ENCODE measurements around the gene CUL9. TPM values are rescaled to one million over a fixed set of nuclear protein-coding genes. Genes with fewer than 3 reads are reported as not detected.

The CUL9 gene
- polyA plus RNA-seq, 4 donors: 24.7 to 48.7 (median 34.5) TPM

DNA sequence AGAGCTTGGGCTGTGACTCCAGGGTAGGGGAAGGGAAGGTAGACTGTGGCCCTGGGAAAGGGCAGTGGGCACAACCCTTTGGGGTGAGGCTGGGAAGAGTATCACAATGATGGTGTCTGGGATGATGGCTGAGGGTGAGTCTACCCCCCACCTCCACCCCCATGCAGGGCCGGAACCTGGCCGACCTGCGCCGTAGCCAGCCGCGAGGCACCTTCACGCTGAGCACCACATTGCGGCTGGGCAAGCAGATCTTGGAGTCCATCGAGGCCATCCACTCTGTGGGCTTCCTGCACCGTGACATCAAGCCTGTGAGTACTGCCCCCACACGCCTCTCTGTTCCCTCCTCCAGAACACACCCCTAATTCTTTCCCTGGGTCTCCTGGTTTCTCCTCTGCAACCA, 71.4 kb downstream of the CUL9 start:
- DNase-seq (ENCODE audit: low read depth in 4 of 4, low spot score in 3 of 4): no peak

DNA sequence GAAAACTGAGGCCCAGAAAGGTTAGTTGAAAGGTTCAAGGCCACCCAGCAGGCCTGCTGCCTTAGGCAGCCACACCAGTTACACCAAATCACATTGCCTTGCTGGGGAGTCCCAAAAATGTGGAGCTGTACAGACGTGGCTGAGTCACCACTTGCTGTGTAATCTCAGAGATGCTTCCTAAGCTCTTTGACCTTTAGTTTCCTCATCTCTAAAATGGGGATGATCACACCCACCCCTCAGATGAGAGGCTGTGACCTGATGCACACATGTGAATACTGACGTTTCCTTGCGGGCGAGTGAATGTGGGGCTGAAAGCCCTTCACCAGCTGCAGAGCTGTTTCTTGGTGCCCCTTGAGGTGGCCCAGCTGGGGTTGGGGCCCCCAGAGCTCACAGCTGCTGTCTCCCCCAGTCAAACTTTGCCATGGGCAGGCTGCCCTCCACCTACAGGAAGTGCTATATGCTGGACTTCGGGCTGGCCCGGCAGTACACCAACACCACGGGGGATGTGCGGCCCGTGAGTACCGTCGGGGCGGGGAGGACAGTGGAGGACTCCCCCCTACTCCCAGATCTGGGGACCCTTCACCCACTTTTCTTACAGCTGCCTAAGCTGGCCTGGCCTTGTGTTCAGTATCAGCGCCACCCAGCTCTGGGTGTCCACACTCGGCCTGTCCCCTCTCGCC, 72.3 kb downstream of the CUL9 start:
- no peak for DNase-seq (ENCODE audit: low read depth in 4 of 4, low spot score in 3 of 4)

DNA sequence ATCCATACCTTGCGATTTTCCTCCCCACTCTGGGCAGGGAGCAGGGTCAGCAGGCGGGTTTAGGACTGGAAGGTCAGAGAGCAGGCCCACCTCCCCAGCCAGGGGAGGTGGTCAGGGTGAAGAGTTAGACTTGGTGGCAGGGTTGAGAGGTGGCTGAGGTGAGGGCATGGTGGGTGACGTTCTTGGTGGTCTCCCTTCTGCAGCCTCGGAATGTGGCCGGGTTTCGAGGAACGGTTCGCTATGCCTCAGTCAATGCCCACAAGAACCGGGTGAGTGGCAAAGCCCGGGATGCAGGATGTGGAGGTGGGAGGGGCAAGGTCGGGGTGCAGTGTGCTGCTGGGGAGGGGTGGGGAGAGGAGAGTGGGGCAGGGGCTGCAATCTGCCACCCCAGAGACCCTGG, 72.8 kb downstream of the CUL9 start:
- DNase-seq (ENCODE audit: low read depth in 4 of 4, low spot score in 3 of 4): no peak

DNA sequence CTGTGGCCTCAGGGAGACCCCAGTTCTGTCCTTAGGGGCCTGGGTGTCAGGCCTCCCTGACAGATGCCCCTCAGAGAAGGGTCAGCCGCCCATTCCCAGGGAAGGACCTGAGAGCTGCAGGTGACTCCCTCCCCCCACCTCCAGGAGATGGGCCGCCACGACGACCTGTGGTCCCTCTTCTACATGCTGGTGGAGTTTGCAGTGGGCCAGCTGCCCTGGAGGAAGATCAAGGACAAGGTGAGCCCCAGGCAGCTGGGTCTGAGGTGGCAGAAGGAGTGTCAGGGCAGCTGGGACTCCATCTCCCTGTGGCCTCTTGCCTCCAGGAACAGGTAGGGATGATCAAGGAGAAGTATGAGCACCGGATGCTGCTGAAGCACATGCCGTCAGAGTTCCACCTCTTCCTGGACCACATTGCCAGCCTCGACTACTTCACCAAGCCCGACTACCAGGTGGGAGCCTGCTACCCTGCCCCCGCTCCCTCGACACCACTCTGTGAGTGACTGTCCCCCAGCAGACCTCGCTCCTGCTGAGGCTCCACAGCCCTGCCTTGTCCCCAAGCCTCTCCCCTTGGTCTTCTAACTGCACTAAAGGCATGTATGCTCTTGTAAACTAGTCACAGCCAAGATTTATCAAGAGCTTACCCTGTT, 73.5 kb downstream of the CUL9 start:
- DNase-seq (ENCODE audit: low read depth in 4 of 4, low spot score in 3 of 4): no peak

DNA sequence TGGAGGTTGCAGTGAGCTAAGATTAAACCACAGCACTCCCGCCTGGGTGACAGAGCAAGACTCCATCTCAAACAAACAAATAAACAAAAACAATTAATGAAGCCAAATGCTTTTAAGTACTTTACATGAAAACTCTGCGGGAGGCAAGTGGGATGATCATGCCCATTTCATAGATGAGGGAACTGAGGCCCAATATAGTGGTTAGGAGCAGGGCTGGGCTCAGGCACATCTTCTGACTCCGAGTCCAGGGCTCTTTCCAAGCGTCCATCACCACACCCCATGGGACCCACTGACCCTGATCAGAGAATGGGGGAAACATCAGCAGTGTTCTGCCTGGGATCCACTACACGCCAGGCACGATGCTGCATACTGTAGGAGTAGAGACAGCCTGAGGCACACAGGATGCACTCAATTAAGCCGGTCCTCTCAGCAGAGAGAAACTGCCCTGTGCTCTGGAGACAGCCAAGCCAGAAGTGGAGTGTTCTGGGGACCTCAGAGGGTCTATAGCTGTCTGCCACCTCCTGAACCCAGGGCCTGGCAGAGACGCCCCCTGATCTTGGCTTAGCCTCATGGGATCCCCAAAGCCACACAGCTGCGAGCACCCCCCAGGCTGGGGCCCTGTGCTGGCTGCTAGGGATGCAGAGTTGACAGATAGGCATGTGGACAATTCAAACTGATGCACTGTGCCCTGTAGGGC, 74.8 kb downstream of the CUL9 start:
- DNase-seq (ENCODE audit: low read depth in 4 of 4, low spot score in 3 of 4): no peak

DNA sequence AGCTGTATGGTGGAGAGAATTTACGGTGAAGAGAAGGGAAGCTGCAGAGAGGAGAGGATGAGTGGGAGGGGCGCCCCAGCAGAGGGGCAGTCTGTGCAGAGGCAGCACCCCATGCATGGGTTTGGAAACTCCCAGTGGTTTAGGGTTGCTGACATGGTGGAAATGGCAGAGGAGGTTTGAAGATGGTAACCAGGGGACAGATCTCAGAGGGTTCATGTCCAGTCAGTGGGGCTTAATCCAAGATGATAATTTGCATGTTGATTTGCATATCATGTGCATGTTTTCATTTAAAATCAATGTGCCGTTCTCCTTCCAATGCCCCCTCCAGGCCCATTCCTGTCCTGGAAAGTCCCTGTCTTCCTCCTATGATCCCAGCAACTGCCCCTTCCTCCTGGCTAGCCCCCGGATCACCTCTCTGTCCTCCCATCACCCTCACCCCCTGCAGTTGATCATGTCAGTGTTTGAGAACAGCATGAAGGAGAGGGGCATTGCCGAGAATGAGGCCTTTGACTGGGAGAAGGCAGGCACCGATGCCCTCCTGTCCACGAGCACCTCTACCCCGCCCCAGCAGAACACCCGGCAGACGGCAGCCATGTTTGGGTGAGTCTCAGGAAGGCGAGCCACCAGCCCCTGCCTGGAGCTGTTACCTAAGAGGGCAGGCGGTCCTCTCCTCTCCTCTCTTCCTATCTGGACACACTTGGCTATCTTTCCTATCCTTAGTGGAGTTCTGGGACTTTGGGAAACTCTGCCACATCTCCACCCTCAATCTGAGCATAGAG, 75.6 kb downstream of the CUL9 start:
- DNase-seq (ENCODE audit: low read depth in 4 of 4, low spot score in 3 of 4): no peak

DNA sequence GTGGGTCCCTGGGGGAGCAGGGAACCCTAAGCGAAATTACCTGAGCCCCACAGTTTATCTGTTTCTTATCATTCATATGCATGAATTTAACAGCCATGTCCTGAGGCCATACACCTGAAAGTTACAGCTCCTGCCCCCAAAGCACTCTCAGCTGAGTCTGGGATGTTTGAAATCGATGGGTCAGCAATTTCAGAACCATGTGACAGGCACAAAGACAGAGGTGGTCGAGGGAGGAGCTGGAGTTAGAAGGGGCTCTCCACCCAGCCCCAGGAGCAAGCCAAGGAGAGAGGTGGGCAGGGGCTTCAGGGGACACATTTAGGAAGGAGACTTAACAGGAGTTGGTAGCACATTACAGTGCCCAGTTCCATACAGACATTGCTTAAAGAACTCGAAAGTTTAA, 76.2 kb downstream of the CUL9 start:
- DNase-seq (ENCODE audit: low read depth in 4 of 4, low spot score in 3 of 4): no peak

DNA sequence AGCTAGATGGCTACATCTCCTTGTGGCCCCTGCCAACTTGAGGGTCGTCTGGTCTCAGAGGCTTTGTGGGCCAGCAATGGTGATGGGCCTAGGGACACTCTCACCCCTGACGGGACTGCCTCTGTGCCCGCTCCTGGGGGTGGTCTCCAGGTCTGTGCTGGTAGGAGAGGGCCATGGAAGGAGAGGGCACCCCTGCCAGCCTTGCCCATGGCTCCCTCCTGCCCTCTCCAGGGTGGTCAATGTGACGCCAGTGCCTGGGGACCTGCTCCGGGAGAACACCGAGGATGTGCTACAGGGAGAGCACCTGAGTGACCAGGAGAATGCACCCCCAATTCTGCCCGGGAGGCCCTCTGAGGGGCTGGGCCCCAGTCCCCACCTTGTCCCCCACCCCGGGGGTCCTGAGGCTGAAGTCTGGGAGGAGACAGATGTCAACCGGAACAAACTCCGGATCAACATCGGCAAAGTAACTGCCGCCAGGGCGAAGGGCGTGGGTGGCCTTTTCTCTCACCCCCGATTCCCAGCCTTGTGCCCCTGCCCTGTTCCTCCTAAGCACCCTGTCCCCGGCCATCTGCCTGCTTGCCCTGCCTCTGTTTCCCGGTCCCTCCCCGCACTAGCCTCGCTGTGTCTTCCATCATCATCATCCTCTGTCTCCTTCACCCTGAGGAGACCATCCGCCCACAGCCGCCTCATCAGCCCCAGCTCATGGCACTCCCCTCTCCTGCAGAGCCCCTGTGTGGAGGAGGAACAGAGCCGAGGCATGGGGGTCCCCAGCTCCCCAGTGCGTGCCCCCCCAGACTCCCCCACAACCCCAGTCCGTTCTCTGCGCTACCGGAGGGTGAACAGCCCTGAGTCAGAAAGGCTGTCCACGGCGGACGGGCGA, 77.1 kb downstream of the CUL9 start:
- no peak for DNase-seq (ENCODE audit: low read depth in 4 of 4, low spot score in 3 of 4)

DNA sequence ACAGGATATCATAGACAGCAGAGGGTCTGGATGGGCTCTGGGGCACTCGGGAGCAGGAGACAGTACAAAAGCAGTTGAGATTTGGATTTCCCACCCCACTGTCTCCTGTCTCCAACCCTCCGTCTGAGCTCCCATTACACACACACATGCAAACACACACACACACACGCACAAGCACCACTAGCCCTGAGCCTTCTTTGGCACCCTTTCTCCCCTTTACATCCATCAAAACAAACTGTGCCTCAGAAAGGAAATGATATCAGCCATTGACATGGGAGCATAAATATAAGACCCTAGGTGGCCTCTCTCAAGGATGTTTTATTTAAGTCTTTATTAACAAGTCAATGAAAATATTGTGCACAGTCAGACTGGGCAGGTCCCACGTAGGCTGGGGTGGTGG, 78.8 kb downstream of the CUL9 start:
- no peak for DNase-seq (ENCODE audit: low read depth in 4 of 4, low spot score in 3 of 4)

DNA sequence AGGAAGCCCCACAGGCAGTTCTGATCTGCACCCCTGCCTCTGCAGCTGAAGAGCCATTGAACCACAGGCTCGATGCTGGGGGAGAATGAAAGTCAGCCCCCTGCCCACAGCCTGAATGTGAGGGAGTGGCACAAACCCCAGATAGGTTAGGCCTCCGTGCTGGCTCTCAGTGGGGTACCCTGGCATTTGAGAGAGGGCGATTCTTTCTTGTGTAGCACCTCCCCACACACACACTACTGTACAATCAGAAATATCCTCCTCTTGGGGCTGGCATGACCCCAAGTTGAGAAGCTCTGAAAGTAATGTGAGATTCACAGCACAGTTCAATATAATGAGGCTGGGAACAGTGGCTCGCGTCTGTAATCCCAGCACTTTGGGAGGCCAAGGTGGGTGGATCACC, 79.2 kb downstream of the CUL9 start:
- no peak for DNase-seq (ENCODE audit: low read depth in 4 of 4, low spot score in 3 of 4)

DNA sequence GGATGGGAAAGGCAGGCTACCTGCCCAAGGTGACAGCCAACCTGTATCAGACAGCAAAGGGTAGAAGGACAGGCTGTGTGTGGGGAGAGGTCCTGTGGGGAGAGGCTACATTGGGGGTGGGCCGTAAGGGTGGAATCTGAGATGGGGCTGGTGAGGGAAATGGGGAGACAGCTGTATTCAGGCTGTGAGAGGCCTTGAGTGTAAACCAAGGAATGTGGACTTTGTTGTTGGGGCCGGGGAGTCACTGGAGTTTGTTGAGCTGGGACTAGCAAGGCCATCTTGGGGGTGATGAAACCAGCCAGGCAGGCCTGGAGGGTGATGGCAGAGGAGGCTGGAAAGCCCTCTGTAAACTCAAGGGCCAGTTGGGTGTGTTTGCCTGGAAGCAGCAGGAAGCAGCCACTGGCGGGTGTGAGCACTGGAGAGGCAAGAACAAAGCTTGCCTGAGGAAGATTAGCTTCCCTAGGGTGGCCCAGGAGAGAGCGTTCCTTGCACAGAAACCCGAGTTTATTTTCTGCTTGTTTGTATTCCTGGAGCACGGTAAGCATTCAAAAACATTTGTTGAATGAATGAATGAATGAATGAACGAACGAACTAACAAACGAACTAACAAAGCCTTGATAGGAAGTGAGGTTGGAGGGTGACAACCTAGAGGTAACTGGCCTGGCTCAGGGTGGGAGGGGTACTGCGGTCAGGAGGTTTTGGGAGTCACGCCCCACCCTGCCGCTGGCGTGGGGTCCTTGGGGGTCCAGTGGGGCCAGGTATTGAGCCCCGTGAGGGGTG, 80.2 kb downstream of the CUL9 start:
- no peak for DNase-seq (ENCODE audit: low read depth in 4 of 4, low spot score in 3 of 4)

DNA sequence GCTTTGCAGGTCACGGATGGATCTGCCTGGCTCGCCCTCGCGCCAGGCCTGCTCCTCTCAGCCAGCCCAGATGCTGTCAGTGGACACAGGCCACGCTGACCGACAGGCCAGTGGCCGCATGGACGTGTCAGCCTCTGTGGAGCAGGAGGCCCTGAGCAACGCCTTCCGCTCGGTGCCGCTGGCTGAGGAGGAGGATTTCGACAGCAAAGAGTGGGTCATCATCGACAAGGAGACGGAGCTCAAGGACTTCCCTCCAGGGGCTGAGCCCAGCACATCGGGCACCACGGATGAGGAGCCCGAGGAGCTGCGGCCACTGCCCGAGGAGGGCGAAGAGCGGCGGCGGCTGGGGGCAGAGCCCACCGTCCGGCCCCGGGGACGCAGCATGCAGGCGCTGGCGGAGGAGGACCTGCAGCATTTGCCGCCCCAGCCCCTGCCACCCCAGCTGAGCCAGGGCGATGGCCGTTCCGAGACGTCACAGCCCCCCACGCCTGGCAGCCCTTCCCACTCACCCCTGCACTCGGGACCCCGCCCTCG, 80.9 kb downstream of the CUL9 start:
- DNase-seq (ENCODE audit: low read depth in 4 of 4, low spot score in 3 of 4): no peak

DNA sequence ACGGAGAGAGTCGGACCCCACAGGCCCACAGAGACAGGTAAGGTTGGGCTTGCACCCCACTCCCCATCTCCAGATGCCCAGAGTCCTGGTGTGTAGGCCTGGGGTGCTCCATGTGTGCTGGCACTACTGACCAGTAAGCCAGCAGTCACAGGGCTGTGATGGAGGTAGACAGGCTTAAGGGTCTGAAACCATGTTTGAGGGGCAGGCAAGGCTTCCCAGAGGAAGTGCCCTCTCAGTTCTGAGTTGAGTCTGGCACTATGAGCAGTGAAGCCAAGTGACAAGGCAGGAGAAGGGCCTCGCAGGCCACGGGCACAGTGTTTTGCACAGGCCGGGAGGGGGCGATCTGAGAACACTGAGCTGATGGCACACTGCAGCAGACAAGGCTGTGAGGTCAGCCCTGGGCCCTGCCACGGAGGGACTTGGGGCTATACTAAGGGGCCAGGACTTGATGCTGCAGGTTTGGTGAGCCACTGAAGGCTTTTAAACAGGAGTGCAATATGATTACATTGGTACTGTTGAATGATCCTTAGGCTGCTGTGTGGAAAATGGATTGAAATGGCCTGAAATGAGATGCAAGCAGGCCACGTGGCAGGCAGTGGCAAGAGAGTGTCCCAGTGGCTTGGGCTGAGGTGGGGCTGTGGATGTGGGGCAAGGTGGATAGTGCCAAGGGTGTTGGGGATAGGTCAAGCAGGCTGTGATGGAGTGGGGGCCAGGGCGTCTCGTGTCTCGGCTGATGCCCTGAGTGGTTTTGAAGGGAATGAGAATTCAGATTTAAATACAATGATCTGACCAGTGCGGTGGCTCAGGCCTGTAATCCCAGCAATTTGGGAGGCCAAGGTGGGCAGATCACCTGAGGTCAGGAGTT, 81.5 kb downstream of the CUL9 start:
- no peak for DNase-seq (ENCODE audit: low read depth in 4 of 4, low spot score in 3 of 4)

DNA sequence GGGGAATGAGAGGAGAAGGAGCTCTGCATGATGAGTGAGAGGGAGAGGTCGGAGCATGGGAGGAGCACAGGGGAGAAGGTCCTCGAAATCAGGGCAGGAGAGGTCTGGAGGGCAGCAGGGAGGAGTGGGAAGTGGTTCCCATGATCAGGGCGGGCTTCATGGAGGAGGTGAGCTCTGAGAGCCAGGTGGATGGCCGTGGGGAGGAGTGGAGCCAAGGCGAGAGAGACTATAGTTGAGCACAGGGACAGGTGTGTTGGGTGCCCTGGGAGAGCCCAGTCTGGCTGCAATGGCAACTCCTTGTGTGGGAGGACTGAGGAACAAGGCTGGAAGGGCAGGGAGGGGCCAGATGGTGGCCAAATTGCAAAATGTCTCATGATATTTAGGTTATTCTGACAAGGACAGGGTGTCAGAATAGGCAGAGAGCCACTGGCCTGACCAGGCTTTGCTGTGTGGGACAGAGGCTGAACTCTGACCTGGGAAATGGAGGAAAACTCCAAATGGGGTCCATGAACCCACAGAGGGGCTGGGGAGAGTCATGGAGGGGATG, 82.7 kb downstream of the CUL9 start:
- no peak for DNase-seq (ENCODE audit: low read depth in 4 of 4, low spot score in 3 of 4)

DNA sequence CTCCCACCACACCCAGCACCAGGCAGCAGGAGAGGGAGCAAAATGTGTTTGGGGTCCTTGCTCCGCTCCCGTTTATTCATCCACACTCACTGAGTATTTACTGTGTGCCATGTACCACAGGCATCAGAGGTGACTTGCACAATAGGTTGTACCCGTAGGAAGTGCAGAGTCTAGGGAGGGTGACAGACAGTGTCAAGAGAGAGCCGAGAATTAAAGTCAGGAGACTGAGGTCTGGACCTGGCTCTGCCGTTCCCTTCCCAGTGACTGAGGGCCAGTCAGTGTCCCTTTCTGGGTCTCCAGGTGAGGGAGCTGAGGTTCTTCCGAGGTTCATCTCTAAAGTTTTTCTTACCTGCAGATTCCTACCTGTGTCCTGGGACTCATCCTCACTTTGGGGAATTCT, 83.6 kb downstream of the CUL9 start:
- DNase-seq (ENCODE audit: low read depth in 4 of 4, low spot score in 3 of 4): no peak

DNA sequence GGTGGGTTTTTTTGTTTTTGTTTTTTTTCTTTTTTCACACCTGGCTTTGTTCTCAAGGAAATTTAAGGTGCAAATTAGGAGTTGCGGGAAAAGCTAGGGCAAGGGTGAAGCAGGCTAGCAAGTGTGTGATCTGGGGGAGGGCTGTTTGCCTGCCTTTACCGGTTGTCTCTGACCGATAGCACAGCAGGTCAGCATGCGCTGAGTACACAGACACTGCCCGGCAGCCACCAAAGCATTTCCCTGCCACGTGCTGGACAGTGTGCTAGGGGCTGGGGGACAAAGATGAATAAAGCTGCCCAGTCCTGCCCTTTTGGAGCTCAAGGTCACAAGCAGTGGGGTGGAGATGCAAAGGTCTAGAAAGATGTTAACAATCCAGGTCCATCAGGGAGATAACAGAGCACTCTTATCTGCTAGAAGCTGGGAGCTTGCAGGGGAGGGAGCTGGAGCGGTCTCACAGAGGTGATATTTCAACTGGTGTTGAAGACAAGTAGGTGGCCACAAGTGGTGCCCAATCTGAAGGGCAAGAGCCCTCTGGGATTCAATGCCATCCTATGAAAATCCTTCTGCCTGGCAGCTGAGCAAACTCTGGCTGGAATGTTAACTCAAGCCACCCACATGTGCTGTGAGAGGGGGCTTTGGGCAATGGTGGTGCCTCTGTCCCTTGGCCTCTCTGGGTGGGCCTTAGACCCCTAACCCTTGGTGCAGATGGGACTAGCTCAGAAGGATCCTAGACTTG, 85.8 kb downstream of the CUL9 start:
- no peak for DNase-seq (ENCODE audit: low read depth in 4 of 4, low spot score in 3 of 4)

DNA sequence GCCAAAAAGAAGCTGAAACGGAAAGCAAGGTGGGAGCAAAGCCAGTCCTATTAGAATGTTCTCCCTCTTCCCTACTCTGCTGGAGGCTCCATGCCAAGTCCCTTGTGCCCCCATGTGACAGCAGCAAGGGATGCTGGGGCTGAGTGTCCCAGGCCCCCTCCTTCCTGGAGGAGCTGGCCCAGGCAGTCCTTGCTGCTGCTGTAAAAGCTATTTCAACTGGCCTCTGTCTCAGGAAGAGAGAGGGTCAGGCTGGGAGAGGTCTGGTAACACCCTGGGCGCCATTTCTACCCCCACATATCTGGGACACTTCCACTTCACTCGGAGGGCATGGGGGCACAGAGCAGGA, 86.3 kb downstream of the CUL9 start:
- no peak for DNase-seq (ENCODE audit: low read depth in 4 of 4, low spot score in 3 of 4)
